ENCODE results near the gene PIGM.

PIGM gene

DNA sequence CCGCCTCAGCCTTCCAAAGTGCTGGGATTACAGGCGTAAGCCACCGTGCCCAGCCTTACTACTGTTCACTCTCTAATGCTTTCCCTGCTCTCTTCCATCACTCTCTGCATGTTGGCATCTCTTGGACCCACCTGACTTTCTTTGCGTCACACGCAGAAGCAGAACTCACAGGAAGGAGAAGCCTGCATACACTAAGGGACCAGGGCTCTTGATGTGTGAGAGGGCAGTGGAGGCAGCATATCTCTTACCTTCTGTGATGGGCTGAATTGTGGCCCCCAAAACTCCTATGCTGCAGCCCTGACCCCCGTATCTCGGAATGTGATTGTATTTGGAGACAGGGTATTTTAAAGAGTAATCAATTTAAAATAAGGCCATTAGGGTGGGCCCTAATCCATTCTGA, 51.0 kb downstream of the PIGM start:
- no peaks in the 10 kb centered on the region for H3K27me3 ChIP-seq (ENCODE audit: control insufficient read depth, insufficient read depth, low read length)
- H3K27ac ChIP-seq: no peak overlapping the region
- H3K4me3 ChIP-seq (ENCODE audit: low read depth, low read length): no peak overlapping the region
- H3K36me3 ChIP-seq (ENCODE audit: control insufficient read depth, insufficient read depth, low read length): no peaks in the 10 kb centered on the region
- H2AFZ ChIP-seq: no peak overlapping the region
- H3K9ac ChIP-seq: no peak overlapping the region
- H3K4me2 ChIP-seq (ENCODE audit: low read length): no peak overlapping the region
- no peaks in the 10 kb centered on the region for H3K79me2 ChIP-seq
- H3K9me3 ChIP-seq (ENCODE audit: control insufficient read depth, low read length): no peaks in the 10 kb centered on the region
- H3K4me1 ChIP-seq: no peaks in the 10 kb centered on the region
- no peak for TF ChIP-seq CTCF (IDR thresholded peaks at IDR 0.05)

DNA sequence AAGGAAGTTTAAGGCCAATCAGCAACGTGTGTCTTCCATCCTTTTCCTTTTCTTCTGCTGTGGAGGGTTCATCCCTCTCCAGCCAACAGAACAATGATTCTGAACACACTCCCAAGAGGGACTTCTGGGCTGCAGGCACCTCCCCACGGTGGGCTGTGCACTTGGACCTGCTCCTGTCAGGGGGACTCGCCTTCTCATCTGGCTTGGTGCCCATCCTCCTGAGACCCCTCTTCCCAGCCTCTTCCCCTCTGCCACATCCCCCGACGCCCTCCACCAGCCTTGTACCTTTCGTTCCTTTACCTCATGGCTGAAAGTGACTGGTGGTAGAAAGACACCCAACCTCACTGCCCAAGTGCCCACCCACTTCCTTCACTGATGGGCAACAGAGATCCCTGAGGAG, 51.7 kb downstream of the PIGM start:
- Histone ChIP-seq H2AFZ (no peak overlapping the region), H3K9ac (no peak overlapping the region), H3K9me3 (ENCODE audit: control insufficient read depth, low read length) (no peaks in the 10 kb centered on the region), H3K79me2 (no peaks in the 10 kb centered on the region), H3K4me1 (no peaks in the 10 kb centered on the region), H3K4me2 (ENCODE audit: low read length) (no peak overlapping the region), H3K27ac (no peak overlapping the region), H3K36me3 (ENCODE audit: control insufficient read depth, insufficient read depth, low read length) (no peaks in the 10 kb centered on the region), H3K27me3 (ENCODE audit: control insufficient read depth, insufficient read depth, low read length) (no peaks in the 10 kb centered on the region), H3K4me3 (ENCODE audit: low read depth, low read length) (no peak overlapping the region)
- TF ChIP-seq CTCF (IDR thresholded peaks at IDR 0.05): no peak

DNA sequence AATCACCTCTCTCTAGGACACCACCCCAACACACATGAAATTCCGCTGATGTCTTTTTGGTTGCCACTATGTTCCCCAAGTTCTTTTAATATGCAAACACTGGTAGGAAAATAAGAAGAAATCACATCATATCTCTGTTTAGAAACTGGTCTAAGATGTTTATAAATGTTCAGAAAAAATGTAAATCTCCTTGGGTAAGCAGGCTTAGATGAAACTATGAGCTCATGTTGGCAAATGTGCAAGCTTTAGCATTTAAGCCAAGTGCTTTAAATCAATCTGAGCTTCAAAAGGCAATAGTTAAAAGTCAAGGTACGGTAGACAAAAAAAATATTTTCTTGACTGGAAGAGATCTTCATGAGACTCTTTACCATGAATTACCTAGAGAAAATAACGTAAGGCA, 52.5 kb downstream of the PIGM start:
- Histone ChIP-seq H3K79me2 (no peaks in the 10 kb centered on the region), H3K9ac (no peak overlapping the region), H3K27ac (no peak overlapping the region)

GRCh38 chr1:159978107-159978398, 53.7 kb downstream of the PIGM start:
- H3K36me3 ChIP-seq (ENCODE audit: control insufficient read depth, insufficient read depth, low read length): no peaks in the 10 kb centered on the region

More for the DNA sequence above, 52.5 kb downstream of the PIGM start:
- Histone ChIP-seq H3K9me3 (ENCODE audit: control insufficient read depth, low read length) (no peaks in the 10 kb centered on the region), H3K4me2 (ENCODE audit: low read length) (no peak overlapping the region), H3K27me3 (ENCODE audit: control insufficient read depth, insufficient read depth, low read length) (no peaks in the 10 kb centered on the region), H3K4me3 (ENCODE audit: low read depth, low read length) (no peak overlapping the region), H3K36me3 (ENCODE audit: control insufficient read depth, insufficient read depth, low read length) (no peaks in the 10 kb centered on the region), H3K4me1 (no peaks in the 10 kb centered on the region), H2AFZ (no peak overlapping the region)
- TF ChIP-seq CTCF (IDR thresholded peaks at IDR 0.05): no peak

More at GRCh38 chr1:159978107-159978398, 53.7 kb downstream of the PIGM start:
- Histone ChIP-seq H3K27me3 (ENCODE audit: control insufficient read depth, insufficient read depth, low read length) (no peaks in the 10 kb centered on the region), H3K4me2 (ENCODE audit: low read length) (no peak overlapping the region), H3K27ac (no peak overlapping the region), H3K79me2 (no peaks in the 10 kb centered on the region), H3K4me1 (no peaks in the 10 kb centered on the region), H3K9ac (no peak overlapping the region), H3K4me3 (ENCODE audit: low read depth, low read length) (no peak overlapping the region), H3K9me3 (ENCODE audit: control insufficient read depth, low read length) (no peaks in the 10 kb centered on the region), H2AFZ (no peak overlapping the region)
- no peak for TF ChIP-seq CTCF (IDR thresholded peaks at IDR 0.05)

Measured in parathyroid adenoma (tissue), 2 donors.